A673 (cell line): ENCODE measurements around the gene COL20A1.

Source experiments
- EZH2 ChIP-seq: fragments of 200-600 bp; sonication (generic); IDR thresholded peaks from 2 replicates; pipeline ENCODE4 v1.6.1; 2017; ENCODE audit warnings: borderline replicate concordance, low read depth, mild to moderate bottlenecking, mixed read lengths, antibody characterized with exemption, low read length; ENCODE audit not compliant: poor library complexity, severe bottlenecking
- TF ChIP-seq, protein P1 (sequence below): fragments of 300-800, 200-600 bp; sonication (generic); conservative IDR thresholded peaks from 2 replicates; pipeline ENCODE4 v1.5.1; 2017; ENCODE audit warnings: low read depth, mild to moderate bottlenecking, antibody characterized with exemption, low read length, moderate library complexity, mixed read lengths

DNA sequence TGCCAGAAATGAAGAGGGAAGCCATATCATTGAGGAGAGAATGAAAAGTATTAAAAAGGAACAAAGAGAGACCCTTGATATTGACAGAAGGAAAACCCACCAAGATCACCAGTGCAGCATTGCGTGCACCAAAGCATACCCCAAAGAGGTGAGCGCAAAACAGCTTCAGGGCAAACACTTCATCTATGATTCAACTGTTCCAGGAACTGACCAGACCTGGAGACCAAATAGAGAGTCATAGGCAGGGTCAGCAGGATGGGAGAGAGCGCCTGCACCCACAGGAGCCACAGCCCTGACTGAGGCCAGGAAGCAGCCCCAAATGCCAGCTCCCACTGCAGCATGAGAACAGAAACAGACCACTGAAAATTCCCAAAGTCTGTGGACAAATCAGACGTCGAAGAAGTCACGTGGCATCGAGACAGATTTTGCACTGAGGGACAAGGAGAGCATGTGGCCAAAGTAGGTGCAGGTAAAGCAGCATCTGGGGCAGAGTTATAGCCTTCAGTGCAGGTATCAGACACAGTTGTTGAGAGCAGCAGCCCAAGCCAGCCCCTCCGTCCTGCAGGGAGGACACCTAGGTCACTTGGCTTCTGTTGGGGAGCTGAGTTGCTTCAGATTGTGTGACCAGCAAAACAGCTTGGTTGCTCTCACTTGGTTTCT is 38.9 kb downstream of the COL20A1 start:
- TF ChIP-seq, protein P1, sequence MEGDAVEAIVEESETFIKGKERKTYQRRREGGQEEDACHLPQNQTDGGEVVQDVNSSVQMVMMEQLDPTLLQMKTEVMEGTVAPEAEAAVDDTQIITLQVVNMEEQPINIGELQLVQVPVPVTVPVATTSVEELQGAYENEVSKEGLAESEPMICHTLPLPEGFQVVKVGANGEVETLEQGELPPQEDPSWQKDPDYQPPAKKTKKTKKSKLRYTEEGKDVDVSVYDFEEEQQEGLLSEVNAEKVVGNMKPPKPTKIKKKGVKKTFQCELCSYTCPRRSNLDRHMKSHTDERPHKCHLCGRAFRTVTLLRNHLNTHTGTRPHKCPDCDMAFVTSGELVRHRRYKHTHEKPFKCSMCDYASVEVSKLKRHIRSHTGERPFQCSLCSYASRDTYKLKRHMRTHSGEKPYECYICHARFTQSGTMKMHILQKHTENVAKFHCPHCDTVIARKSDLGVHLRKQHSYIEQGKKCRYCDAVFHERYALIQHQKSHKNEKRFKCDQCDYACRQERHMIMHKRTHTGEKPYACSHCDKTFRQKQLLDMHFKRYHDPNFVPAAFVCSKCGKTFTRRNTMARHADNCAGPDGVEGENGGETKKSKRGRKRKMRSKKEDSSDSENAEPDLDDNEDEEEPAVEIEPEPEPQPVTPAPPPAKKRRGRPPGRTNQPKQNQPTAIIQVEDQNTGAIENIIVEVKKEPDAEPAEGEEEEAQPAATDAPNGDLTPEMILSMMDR: no peak
- TF ChIP-seq EZH2: no peak
